ENCODE results near the gene BMPR1A. TPM values are rescaled to one million over a fixed set of nuclear protein-coding genes. Genes with fewer than 3 reads are reported as not detected.
"Not testable (repeated sequence)": the region's sequence is repeated elsewhere in the genome, so short reads cannot be mapped to it uniquely, and the experiment has no call there.

The BMPR1A gene
- polyA plus RNA-seq, 3 donors = 0.25 to 0.67 (median 0.61) TPM

DNA sequence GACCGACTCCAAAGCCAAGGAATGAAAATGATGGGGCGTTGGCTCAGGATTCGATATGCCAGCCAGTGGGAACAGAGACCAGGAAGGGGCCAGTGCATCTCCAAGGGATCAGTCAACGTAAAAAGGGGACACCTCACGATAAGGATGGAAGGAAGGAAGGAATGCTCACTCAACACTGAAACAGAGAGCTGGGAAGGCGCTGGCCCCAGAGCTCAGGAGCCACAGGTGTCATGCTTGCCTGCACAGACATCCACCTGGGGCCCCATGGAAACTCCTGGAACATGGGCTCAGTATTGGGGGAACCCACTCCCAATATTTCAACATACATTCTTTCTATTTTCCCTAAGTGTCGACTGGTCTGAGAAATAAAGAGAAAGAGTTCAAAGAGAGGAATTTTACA lies 195.7 kb downstream of the BMPR1A start:
- Histone ChIP-seq H2AFZ (ENCODE audit: insufficient read depth, low read depth, low read length, poor library complexity, severe bottlenecking) (no peak overlapping the region), H4K20me1 (ENCODE audit: insufficient read depth, low read length) (no peaks in the 10 kb centered on the region), H3K27ac (ENCODE audit: low read depth in 1 of 2, low read length in 2 of 2) (no peak overlapping the region), H3K9ac (ENCODE audit: insufficient read depth, low read length, poor library complexity, severe bottlenecking) (no peak overlapping the region), H3K4me2 (replicated peaks; ENCODE audit: extremely low read depth, low read length, poor library complexity, severe bottlenecking) (no peak overlapping the region), H3K4me1 (ENCODE audit: control insufficient read depth in 1 of 2, insufficient read depth in 2 of 2, low read length in 2 of 2) (peaks cover 7 to 12% of the 10 kb centered on the region in 2 donors), H3K4me3 (replicated peaks in 1 of 3; ENCODE audit: low read depth in 2 of 3, low read length in 3 of 3) (no peak overlapping the region), H3K36me3 (replicated peaks in 1 of 2; ENCODE audit: control insufficient read depth in 1 of 2, insufficient read depth in 2 of 2, low read length in 2 of 2) (no peaks in the 10 kb centered on the region), H3K79me2 (ENCODE audit: insufficient read depth, low read length) (no peaks in the 10 kb centered on the region), H3K27me3 (ENCODE audit: control insufficient read depth in 2 of 2, insufficient read depth in 2 of 2, low read length in 2 of 2) (no peaks in the 10 kb centered on the region), H3K9me3 (replicated peaks in 1 of 2; ENCODE audit: control insufficient read depth in 1 of 2, insufficient read depth in 1 of 2, low read length in 2 of 2) (peaks cover 12 to 24% of the 10 kb centered on the region in 2 donors)
- WGBS (ENCODE audit: insufficient coverage) = 100% methylated on average over 5 of the region's 7 CpGs
- peaks cover 4 to 11% (median 6%) of the 10 kb centered on the region in 3 donors for H3K27me3 Mint-ChIP-seq (ENCODE audit: low read depth in 3 of 3)
- no peak overlapping the region for H3K27ac Mint-ChIP-seq
- TF ChIP-seq CTCF (IDR thresholded peaks at IDR 0.05) = no peak
- peaks cover 0 to 6% of the 10 kb centered on the region in 2 donors for H3K36me3 Mint-ChIP-seq
- peaks cover 19 to 32% (median 27%) of the 10 kb centered on the region in 7 donors for H3K9me3 Mint-ChIP-seq
- no peak overlapping the region for H3K4me3 Mint-ChIP-seq
- intact Hi-C loops (cut with micrococcal nuclease) = no loop called here
- no peak for DNase-seq
- peaks cover 9% of the 10 kb centered on the region for H3K4me1 Mint-ChIP-seq

- H4K20me1 ChIP-seq (ENCODE audit: insufficient read depth, low read length); H3K4me3 ChIP-seq (replicated peaks in 1 of 3; ENCODE audit: low read depth in 2 of 3, low read length in 3 of 3); H3K36me3 ChIP-seq (replicated peaks in 1 of 2; ENCODE audit: control insufficient read depth in 1 of 2, insufficient read depth in 2 of 2, low read length in 2 of 2); H2AFZ ChIP-seq (ENCODE audit: insufficient read depth, low read depth, low read length, poor library complexity, severe bottlenecking); H3K4me3 Mint-ChIP-seq; H3K27ac Mint-ChIP-seq; H3K4me2 ChIP-seq (replicated peaks; ENCODE audit: extremely low read depth, low read length, poor library complexity, severe bottlenecking); intact Hi-C loops (cut with micrococcal nuclease); H3K79me2 ChIP-seq (ENCODE audit: insufficient read depth, low read length); H3K27ac ChIP-seq (ENCODE audit: low read depth in 1 of 2, low read length in 2 of 2); H3K36me3 Mint-ChIP-seq; H3K9ac ChIP-seq (ENCODE audit: insufficient read depth, low read length, poor library complexity, severe bottlenecking); H3K27me3 Mint-ChIP-seq (ENCODE audit: low read depth in 3 of 3); H3K27me3 ChIP-seq (ENCODE audit: control insufficient read depth in 2 of 2, insufficient read depth in 2 of 2, low read length in 2 of 2); DNase-seq: not testable (repeated sequence)
- Mint-ChIP-seq H3K4me1 (peaks cover 14% of the 10 kb centered on the region), H3K9me3 (peaks cover 19 to 33% (median 27%) of the 10 kb centered on the region in 7 donors)
- Histone ChIP-seq H3K4me1 (ENCODE audit: control insufficient read depth in 1 of 2, insufficient read depth in 2 of 2, low read length in 2 of 2) (peaks cover 11 to 17% of the 10 kb centered on the region in 2 donors), H3K9me3 (replicated peaks in 1 of 2; ENCODE audit: control insufficient read depth in 1 of 2, insufficient read depth in 1 of 2, low read length in 2 of 2) (peaks cover 12 to 24% of the 10 kb centered on the region in 2 donors)
- WGBS (ENCODE audit: insufficient coverage) = 100% methylated on average over 2 of the region's 10 CpGs
These were observed 196.3 kb downstream of the BMPR1A start for GRCh38 chr10:86952697-86953096.

Measured in CD14-positive monocyte (primary cell).